CD14-positive monocyte (primary cell): Measurements from ENCODE around the gene ARL4D. TPM values are rescaled to one million over a fixed set of nuclear protein-coding genes. Genes with fewer than 3 reads are reported as not detected.

Experiments
- DNase-seq, 3 donors: peaks; one replicate each; pipeline ENCODE4 v3.0.0-alpha.2; 2011 to 2022
- H2AFZ ChIP-seq: 2 replicates; pipeline ENCODE4 v1.6.0; 2012; ENCODE audit warnings: mild to moderate bottlenecking, low read depth, low read length, inconsistent platforms; ENCODE audit not compliant: insufficient read depth, poor library complexity, severe bottlenecking
- H3K27ac ChIP-seq, 2 donors: 1 replicate in 1 of 2; 2 replicates in 1 of 2; pipeline ENCODE4 v1.5.1; 2012 to 2013; ENCODE audit warnings: low read length in 2 of 2, control low read depth in 1 of 2, inconsistent platforms in 1 of 2, low read depth in 1 of 2, mild to moderate bottlenecking in 1 of 2
- H3K27me3 ChIP-seq, 2 donors: one replicate each; pipeline versions ENCODE4 v1.6.0 to v1.6.1; 2011 to 2013; ENCODE audit warnings: low read length in 2 of 2; ENCODE audit not compliant: control insufficient read depth in 2 of 2, insufficient read depth in 2 of 2
- H3K36me3 ChIP-seq, 2 donors: replicated peaks in 1 of 2; 1 replicate in 1 of 2; 2 replicates in 1 of 2; pipeline versions ENCODE4 v1.5.1 to v1.6.1; 2012 to 2013; ENCODE audit warnings: low read length in 2 of 2, control low read depth in 1 of 2, inconsistent platforms in 1 of 2, mild to moderate bottlenecking in 1 of 2; ENCODE audit not compliant: insufficient read depth in 2 of 2, control insufficient read depth in 1 of 2
- H3K4me1 ChIP-seq, 2 donors: 1 replicate in 1 of 2; 2 replicates in 1 of 2; pipeline versions ENCODE4 v1.5.1 to v1.6.1; 2012 to 2013; ENCODE audit warnings: low read length in 2 of 2, control low read depth in 1 of 2, inconsistent platforms in 1 of 2, mild to moderate bottlenecking in 1 of 2, moderate library complexity in 1 of 2; ENCODE audit not compliant: insufficient read depth in 2 of 2, control insufficient read depth in 1 of 2
- H3K4me2 ChIP-seq: replicated peaks from 2 replicates; pipeline ENCODE3; 2012; ENCODE audit warnings: low read length, moderate library complexity, mild to moderate bottlenecking; ENCODE audit not compliant: poor library complexity, severe bottlenecking; ENCODE audit errors: extremely low read depth
- H3K4me3 ChIP-seq, 3 experiments: fragments of 200-600 bp in 1 of 3; sonication (generic) in 1 of 3; replicated peaks in 1 of 3; 1 replicate in 2 of 3; 2 replicates in 1 of 3; pipeline ENCODE4 v1.5.1; 2011 to 2013; ENCODE audit warnings: low read length in 3 of 3, mild to moderate bottlenecking in 3 of 3, control low read depth in 2 of 3, low read depth in 2 of 3, inconsistent platforms in 1 of 3, moderate library complexity in 1 of 3
- H3K79me2 ChIP-seq: 2 replicates; pipeline ENCODE4 v1.6.0; 2012; ENCODE audit warnings: mild to moderate bottlenecking, control low read depth, inconsistent platforms, low read length, moderate library complexity; ENCODE audit not compliant: insufficient read depth
- H3K9ac ChIP-seq: 2 replicates; pipeline ENCODE4 v1.6.0; 2017; ENCODE audit warnings: low read length, mild to moderate bottlenecking; ENCODE audit not compliant: insufficient read depth, poor library complexity, severe bottlenecking
- H3K9me3 ChIP-seq, 2 donors: replicated peaks in 1 of 2; 1 replicate in 1 of 2; 2 replicates in 1 of 2; pipeline versions ENCODE4 v1.5.1 to v1.6.1; 2012 to 2013; ENCODE audit warnings: low read length in 2 of 2, control low read depth in 1 of 2; ENCODE audit not compliant: control insufficient read depth in 1 of 2, insufficient read depth in 1 of 2
- H4K20me1 ChIP-seq: 2 replicates; pipeline ENCODE4 v1.6.0; 2012; ENCODE audit warnings: mild to moderate bottlenecking, low read length, control low read depth, moderate library complexity; ENCODE audit not compliant: insufficient read depth
- H3K27ac Mint-ChIP-seq, 7 donors: one replicate each; pipeline ENCODE4 v1.8.0; 2020; ENCODE audit warnings: mild to moderate bottlenecking in 7 of 7, mixed read lengths in 7 of 7, moderate library complexity in 6 of 7, inconsistent platforms in 2 of 7
- H3K27me3 Mint-ChIP-seq, 3 donors: one replicate each; pipeline ENCODE4 v1.8.0; 2021 to 2022; ENCODE audit warnings: low read depth in 3 of 3, mild to moderate bottlenecking in 3 of 3, mixed read lengths in 3 of 3, moderate library complexity in 3 of 3, inconsistent platforms in 1 of 3
- H3K36me3 Mint-ChIP-seq, 2 donors: one replicate each; pipeline ENCODE4 v1.8.0; 2020; ENCODE audit warnings: mixed read lengths in 2 of 2, inconsistent platforms in 1 of 2, mild to moderate bottlenecking in 1 of 2
- H3K4me1 Mint-ChIP-seq: one replicate; pipeline ENCODE4 v1.8.0; 2020; ENCODE audit warnings: mild to moderate bottlenecking, mixed read lengths
- H3K4me3 Mint-ChIP-seq, 2 donors: one replicate each; pipeline ENCODE4 v1.8.0; 2020; ENCODE audit warnings: mild to moderate bottlenecking in 2 of 2, mixed read lengths in 2 of 2, moderate library complexity in 1 of 2
- H3K9me3 Mint-ChIP-seq, 7 donors: one replicate each; pipeline ENCODE4 v1.8.0; 2020 to 2022; ENCODE audit warnings: mixed read lengths in 7 of 7, mild to moderate bottlenecking in 6 of 7, moderate library complexity in 6 of 7, inconsistent platforms in 2 of 7
- WGBS: methylation state at CpG from one replicate; pipeline ENCODE4 v1.1.5; 2013; ENCODE audit warnings: missing lambda C conversion rate; ENCODE audit not compliant: insufficient coverage; 5-methylcytosine and 5-hydroxymethylcytosine counted together
- intact Hi-C, 2 donors: fragments of 100-400 bp; cut with micrococcal nuclease; formaldehyde crosslinking; loops; one replicate each; pipeline versions ENCODE4 v1.15.0 to v1.15.1; 2023
- polyA plus RNA-seq, 3 donors: library from polyadenylated mRNA; depleted of rRNA in 1 of 3; unstranded in 2 of 3; stranded (reverse) in 1 of 3; fragments of 300-500 nt in 2 of 3; fragments of >200 nt in 1 of 3; fragmentation: Illumina TruSeq in 2 of 3; gene quantifications; 1 replicate in 2 of 3; 2 replicates in 1 of 3; pipeline ENCODE4 v1.2.3, GENCODE V29; 2012 to 2021
- TF ChIP-seq, protein P1 (sequence below): fragments of 200-600 bp; IDR thresholded peaks from one replicate; pipeline ENCODE4 v1.8.0; 2022; ENCODE audit warnings: antibody characterized with exemption, mild to moderate bottlenecking

ARL4D gene
- polyA plus RNA-seq, 3 donors, result 0.75 to 2.4 (median 1.7) TPM

DNA sequence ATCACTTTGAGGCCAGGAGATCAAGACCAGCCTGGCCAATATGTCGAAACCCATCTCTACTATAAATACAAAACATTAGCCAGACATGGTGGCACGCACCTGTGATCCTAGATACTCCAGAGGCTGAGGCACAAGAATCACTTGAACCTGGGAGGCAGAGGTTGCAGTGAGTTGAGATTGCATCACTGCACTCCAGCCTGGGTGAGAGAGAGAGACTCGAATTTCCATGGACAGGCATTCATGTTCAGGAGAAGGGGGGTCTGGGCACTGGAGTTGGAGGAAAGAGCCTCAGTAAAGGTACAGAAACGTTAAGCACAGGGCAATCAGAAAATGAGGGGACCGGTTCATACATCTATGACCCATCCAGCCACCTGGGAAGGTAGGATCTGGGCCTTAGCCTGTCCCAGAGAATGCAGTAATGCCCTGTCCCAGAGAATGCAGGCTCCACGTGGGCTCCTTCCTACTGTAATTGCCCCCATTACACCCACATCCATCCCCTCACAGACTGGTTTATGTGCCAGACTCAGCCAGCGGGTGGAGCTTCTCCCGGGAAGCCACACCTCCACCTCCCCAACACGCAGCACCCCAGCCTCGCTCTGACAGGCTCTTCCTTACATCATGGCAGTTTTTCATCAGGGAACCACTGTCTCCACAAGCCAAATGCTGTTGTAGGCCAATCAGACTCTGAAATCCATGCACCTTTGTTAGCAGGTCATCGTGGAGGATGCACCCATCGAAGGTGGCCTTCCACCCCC is 21.6 kb upstream of the ARL4D start:
- Histone ChIP-seq H3K4me2 (no peak overlapping the region), H2AFZ (no peak overlapping the region), H3K9ac (no peak overlapping the region), H3K4me3 (no peak overlapping the region), H3K27me3 (no peaks in the 10 kb centered on the region), H3K27ac (no peak overlapping the region), H3K9me3 (peaks cover 26 to 28% of the 10 kb centered on the region in 2 donors), H3K4me1 (peaks cover 11% of the 10 kb centered on the region in 2 donors), H3K36me3 (no peaks in the 10 kb centered on the region), H4K20me1 (no peaks in the 10 kb centered on the region), H3K79me2 (no peaks in the 10 kb centered on the region)
- Mint-ChIP-seq H3K36me3 (peaks cover 3 to 12% of the 10 kb centered on the region in 2 donors), H3K4me1 (peaks cover 13% of the 10 kb centered on the region), H3K9me3 (peaks cover 11 to 39% (median 31%) of the 10 kb centered on the region in 7 donors), H3K27me3 (peaks cover 0 to 2% (median 1%) of the 10 kb centered on the region in 3 donors), H3K4me3 (no peak overlapping the region), H3K27ac (peak overlapping the region in 1 of 7 donors; percentile 31)
- 91% methylated on average over 8 of the region's 12 CpGs for WGBS
- intact Hi-C loops, result no loop called here
- TF ChIP-seq, protein P1, sequence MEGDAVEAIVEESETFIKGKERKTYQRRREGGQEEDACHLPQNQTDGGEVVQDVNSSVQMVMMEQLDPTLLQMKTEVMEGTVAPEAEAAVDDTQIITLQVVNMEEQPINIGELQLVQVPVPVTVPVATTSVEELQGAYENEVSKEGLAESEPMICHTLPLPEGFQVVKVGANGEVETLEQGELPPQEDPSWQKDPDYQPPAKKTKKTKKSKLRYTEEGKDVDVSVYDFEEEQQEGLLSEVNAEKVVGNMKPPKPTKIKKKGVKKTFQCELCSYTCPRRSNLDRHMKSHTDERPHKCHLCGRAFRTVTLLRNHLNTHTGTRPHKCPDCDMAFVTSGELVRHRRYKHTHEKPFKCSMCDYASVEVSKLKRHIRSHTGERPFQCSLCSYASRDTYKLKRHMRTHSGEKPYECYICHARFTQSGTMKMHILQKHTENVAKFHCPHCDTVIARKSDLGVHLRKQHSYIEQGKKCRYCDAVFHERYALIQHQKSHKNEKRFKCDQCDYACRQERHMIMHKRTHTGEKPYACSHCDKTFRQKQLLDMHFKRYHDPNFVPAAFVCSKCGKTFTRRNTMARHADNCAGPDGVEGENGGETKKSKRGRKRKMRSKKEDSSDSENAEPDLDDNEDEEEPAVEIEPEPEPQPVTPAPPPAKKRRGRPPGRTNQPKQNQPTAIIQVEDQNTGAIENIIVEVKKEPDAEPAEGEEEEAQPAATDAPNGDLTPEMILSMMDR, result no peak
- peak in 1 of 3 donors; percentile 2 for DNase-seq

DNA sequence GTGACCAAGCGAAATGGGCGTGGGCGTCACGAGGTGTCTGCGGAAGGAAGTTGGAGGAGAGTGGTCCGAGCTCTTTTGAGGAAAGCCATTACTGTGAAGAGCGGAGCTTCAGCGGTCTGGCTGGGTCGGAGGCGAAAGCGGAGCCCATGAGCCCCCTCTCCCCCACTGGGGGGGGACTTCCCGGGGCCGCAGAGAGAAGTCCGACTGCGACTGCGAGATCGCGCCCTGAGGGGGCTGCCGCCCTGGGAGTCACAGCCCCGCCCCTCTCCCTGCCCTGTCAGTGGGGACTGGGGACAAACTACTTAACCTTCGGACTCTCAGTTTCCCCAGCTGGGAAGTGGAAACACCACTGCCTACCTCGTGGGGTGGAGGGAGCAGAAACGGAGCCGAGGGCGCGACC is 20.0 kb upstream of the ARL4D start:
- H3K9me3 ChIP-seq, result peaks cover 26 to 28% of the 10 kb centered on the region in 2 donors
- H3K27me3 Mint-ChIP-seq, result peaks cover 0 to 2% (median 1%) of the 10 kb centered on the region in 3 donors
- intact Hi-C loops, result no loop called here
- no peak overlapping the region for H3K4me2 ChIP-seq
- no peak overlapping the region for H3K4me3 ChIP-seq
- no peak overlapping the region for H3K4me3 Mint-ChIP-seq
- peaks cover 11 to 39% (median 32%) of the 10 kb centered on the region in 7 donors for H3K9me3 Mint-ChIP-seq
- no peaks in the 10 kb centered on the region for H3K27me3 ChIP-seq
- H3K4me1 Mint-ChIP-seq, result peaks cover 8% of the 10 kb centered on the region
- no peak overlapping the region for H3K9ac ChIP-seq
- 97% methylated on average over 14 of the region's 26 CpGs for WGBS
- no peak overlapping the region for H3K27ac ChIP-seq
- no peaks in the 10 kb centered on the region for H3K79me2 ChIP-seq
- no peak overlapping the region for H3K27ac Mint-ChIP-seq
- DNase-seq, result no peak
- no peak overlapping the region for H2AFZ ChIP-seq
- H4K20me1 ChIP-seq, result no peaks in the 10 kb centered on the region
- TF ChIP-seq, protein P1, result no peak
- H3K36me3 ChIP-seq, result no peaks in the 10 kb centered on the region
- peaks cover 8 to 12% of the 10 kb centered on the region in 2 donors for H3K36me3 Mint-ChIP-seq
- peaks cover 5% of the 10 kb centered on the region in 2 donors for H3K4me1 ChIP-seq
